GM19372 (cell line): ENCODE results near the gene TP53I3.
"Not testable (repeated sequence)": the region's sequence is repeated elsewhere in the genome, so short reads cannot be mapped to it uniquely, and the experiment has no call there.

Experiments used
- ATAC-seq: cut with Tn5 transposase; IDR thresholded peaks from one replicate; pipeline ENCODE4 v1.9.1; 2021; ENCODE audit warnings: mild to moderate bottlenecking, low read depth, moderate library complexity; ENCODE audit not compliant: unreplicated experiment

Gene TP53I3

DNA sequence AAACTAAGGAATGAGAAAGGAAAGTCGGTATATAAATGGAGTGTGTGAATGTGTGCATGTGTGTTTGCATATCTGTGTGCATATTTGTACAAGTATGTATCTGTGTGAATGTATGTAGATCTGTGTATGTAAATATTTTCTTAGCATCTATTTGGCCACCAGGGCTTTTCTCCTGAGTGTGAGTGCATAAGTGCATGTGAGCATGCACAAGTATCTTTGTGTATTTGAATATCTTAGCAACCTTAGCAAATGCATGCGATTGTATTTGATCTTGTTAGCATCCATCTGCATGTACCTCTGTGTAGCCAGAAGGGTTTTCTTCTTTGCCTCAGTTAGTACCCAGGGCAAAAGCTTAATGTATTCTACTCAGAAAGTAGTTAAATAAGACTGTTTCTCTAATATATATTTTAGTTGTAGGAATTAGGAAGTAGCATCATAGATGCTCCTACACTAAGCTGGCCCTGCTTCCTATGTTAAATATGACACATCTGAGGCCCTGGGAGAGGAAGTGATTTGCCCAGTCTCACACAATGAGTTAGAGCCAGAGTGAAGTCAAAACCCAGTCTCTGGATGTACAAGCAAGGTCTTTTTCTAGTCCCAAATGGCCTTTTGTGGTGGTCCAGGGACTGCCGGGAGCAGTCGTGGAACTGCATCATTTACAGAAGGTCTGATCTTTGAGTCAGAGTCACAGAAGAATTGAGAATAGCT, 25.9 kb downstream of the TP53I3 start:
- no peak for ATAC-seq

DNA sequence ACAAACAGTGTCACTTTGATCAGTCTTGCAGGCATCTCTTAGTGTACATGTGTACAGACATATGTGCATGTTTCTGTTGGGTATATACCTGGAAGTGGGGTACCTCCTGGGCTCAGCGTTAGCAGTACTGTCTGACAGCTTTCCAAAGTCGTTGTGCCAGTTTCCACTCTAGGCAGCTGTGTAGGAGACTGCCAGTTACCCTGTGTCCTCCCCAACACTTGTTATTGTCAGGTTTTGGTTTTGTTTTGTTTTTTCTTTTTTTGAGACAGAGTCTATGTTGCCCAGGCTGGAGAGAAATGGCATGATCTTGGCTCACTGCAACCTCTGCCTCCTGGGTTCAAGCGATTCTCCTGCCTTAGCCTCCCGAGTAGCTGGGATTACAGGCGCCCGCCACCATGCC, 28.9 kb downstream of the TP53I3 start:
- ATAC-seq: no peak

GRCh38 chr2:24054366-24055010, 30.1 kb downstream of the TP53I3 start:
- no peak for ATAC-seq

GRCh38 chr2:24052951-24053350, 31.7 kb downstream of the TP53I3 start:
- no peak for ATAC-seq

DNA sequence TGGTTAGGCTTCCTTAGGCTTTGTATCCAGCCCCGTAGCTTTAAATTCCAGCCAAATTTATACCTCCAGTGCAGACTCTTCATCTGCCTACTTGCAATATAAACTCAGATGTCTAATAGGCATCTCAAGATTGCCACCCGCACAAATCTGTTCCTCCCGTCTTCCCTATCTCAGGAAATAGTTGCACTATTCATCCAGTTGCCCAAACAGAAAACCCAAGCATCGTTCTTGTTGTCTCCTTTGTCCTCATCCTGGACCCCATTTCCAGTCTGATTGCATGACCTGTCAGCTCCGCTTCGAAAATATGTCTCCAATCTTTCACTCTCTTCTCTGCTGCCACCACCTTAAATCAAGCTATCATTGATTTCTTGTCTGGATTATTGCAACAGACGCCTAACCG, 32.8 kb downstream of the TP53I3 start:
- no peak for ATAC-seq

DNA sequence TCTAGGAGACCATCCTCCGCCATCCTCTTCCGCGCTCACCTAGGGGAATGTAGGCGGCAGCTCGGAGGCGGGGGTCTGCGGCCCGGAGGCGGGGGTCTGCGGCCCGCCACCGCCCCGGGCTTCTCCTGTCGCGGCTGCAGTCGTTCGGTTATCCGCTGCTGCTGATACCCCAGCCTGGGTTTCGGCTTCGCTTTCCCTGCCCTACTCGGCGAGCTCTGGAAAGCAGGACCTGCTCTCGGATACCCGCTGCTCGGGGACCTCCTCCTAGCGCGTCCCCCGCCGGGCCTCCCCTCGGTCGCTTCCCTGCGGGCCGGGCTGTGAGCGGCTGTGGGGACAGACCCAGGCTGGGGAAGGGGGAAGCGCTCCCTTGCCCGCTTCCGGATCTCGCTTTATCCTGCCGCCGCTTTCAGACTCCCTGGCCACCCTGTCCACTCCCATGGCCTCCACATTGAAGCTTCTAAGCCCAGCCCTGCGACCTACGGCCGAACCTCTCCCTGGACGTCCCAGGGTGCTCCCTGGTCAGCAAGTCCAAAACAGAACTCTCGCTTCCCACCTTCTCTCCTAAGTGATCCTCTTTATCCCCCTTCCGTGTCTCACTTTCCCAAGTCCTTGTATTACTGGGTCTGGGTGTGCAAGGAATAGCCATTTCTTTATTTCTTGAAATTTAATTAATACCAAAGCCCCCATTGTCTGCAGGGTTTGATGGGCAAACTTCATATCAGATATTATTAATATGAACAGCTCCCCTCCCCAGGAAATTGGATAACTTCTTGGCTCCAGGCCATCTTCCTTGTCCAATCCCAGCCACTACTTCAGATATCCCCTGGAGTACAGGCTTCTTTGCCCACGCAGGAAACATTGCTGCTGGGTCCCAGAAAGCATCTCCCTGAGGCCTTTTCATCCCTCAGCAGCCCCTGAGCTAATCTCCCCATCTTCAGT, 34.3 kb downstream of the TP53I3 start:
- no peak for ATAC-seq

- ATAC-seq: no peak
Measured at GRCh38 chr2:24049485-24050021, 35.1 kb downstream of the TP53I3 start, which contains the start of gene FKBP1B. Gene FKBP1B, plus strand, starts transcription at chr2:24049741. Its CDS starts 109 bp downstream, at chr2:24049850.

GRCh38 chr2:24048769-24049484, 35.7 kb downstream of the TP53I3 start:
- ATAC-seq: no peak

DNA sequence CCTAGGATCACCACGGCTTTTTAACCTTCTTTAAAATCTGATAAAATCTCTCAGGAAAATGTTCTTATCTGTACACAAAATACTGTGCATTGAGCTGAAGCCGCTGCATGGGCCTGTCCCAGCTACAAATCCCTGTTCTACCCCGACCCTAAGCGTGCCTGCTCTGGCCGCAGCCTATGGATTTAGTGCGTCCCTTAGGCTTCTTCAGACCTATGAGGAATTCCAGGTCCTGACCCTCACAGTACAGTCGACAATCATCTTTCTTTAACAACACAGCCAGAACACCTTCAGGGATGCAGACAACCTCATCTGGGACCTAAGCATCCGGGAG, 37.0 kb downstream of the TP53I3 start:
- no peak for ATAC-seq

DNA sequence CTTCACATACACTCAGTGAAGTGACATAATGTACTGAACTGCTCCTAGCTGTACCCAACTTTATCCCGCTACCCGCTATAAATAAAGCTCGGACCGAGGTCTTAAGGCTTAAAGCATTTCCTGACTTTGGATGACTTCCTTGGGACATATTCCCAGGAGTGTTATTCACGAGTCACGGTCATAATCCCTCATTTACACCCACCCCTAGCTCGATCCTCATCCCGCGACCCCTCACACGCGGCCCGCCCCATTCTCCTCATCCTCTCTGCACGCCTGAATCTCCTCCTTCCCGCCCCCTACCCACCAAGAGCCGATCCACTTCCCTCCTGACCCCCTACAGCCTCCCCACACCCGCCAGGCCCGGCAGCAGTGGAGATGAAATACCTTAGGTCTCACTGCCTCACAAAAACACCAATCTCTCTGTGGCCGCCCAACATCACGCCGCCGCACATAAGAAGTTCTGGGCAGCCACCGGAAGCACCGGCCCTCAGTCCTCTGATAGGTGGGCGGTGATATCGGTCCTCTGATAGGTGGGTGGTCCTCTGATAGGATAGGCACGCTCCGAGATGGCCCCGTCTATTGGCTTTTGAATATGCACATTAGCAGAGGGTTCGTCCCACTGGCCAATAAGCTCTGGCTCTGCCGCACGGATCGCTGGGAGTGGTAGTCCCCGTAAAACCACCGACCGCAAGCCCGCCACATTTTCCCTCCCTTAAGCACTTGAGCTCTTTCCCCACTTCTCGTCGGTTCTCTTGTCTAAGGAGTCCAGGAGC, 37.5 kb downstream of the TP53I3 start, which contains the start of gene WDCP:
Gene WDCP (minus strand): TSS at position 462 of the 773 bp plus-strand sequence. CDS start 7,897 bp downstream, outside the sequence.
- peak; percentile 98 for ATAC-seq

- ATAC-seq: no peak
Measured at GRCh38 chr2:24046599-24046929, 38.1 kb downstream of the TP53I3 start.

GRCh38 chr2:24045511-24046508, 38.8 kb downstream of the TP53I3 start:
- no peak for ATAC-seq

DNA sequence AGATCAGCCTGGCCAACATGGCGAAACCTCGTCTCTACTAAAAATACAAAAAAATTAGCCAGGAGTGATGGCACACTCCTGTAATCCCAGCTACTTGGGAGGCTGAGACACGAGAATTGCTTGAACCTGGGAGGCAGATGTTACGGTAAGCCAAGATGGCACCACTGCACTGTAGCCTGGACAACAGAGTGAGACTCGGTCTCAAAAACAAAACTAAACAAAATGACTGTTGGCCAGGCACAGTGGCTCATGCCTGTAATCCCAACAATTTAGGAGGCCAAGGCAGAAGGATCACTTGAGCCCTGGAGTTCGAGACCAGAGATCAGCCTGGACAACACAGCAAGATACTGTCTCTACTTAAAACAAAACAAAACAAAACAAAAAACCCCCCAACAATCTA, 41.5 kb downstream of the TP53I3 start:
- ATAC-seq: not testable (repeated sequence)

- no peak for ATAC-seq
Measured at GRCh38 chr2:24040511-24040910, 44.1 kb downstream of the TP53I3 start.

GRCh38 chr2:24038786-24039499, 45.7 kb downstream of the TP53I3 start:
- ATAC-seq: no peak
